Activated CD8-positive, alpha-beta memory T cell treated with anti-CD3 and anti-CD28 coated beads, Interleukin-2, amount 50 U/mL, for 4 hours (primary cell): ENCODE data around the gene MORN4.

Source experiments
- DNase-seq: peaks from one replicate; pipeline ENCODE4 v3.0.0-alpha.2; 2020

The MORN4 gene

GRCh38 chr10:97572214-97572989 lies 60.9 kb downstream of the MORN4 start, which contains the start of gene ANKRD2:
TSS of gene ANKRD2 (plus strand) at chr10:97572779. CDS start at chr10:97572789, 10 bp downstream.
- peak; percentile 52 for DNase-seq

GRCh38 chr10:97571622-97572021 lies 61.7 kb downstream of the MORN4 start:
- DNase-seq: no peak

- DNase-seq: no peak
Measured at GRCh38 chr10:97570789-97571471, 62.4 kb downstream of the MORN4 start.

GRCh38 chr10:97570146-97570788 lies 63.0 kb downstream of the MORN4 start:
- DNase-seq: no peak

GRCh38 chr10:97567891-97568290 lies 65.4 kb downstream of the MORN4 start:
- no peak for DNase-seq

- DNase-seq: no peak
Measured at GRCh38 chr10:97566336-97566996, 66.8 kb downstream of the MORN4 start.

GRCh38 chr10:97564776-97565175 lies 68.5 kb downstream of the MORN4 start:
- no peak for DNase-seq
